Endothelial cell (in vitro differentiated cells): ENCODE measurements around the gene STARD4. TPM values are rescaled to one million over a fixed set of nuclear protein-coding genes. Genes with fewer than 3 reads are reported as not detected.

Experiments
- DNase-seq: peaks from one replicate; pipeline ENCODE4 v3.0.0; 2021; ENCODE audit warnings: low spot score
- H3K27ac Mint-ChIP-seq: one replicate; pipeline ENCODE4 v1.8.0; 2021; ENCODE audit warnings: mixed read lengths, inconsistent platforms; ENCODE audit not compliant: unreplicated experiment
- H3K27me3 Mint-ChIP-seq: one replicate; pipeline ENCODE4 v1.8.0; 2021; ENCODE audit warnings: mild to moderate bottlenecking, moderate library complexity, mixed read lengths, inconsistent platforms; ENCODE audit not compliant: unreplicated experiment
- H3K36me3 Mint-ChIP-seq: one replicate; pipeline ENCODE4 v1.8.0; 2021; ENCODE audit warnings: mild to moderate bottlenecking, low read depth, mixed read lengths, inconsistent platforms; ENCODE audit not compliant: unreplicated experiment
- H3K4me1 Mint-ChIP-seq: one replicate; pipeline ENCODE4 v1.8.0; 2021; ENCODE audit warnings: mild to moderate bottlenecking, mixed read lengths, inconsistent platforms; ENCODE audit not compliant: unreplicated experiment
- H3K4me3 Mint-ChIP-seq: one replicate; pipeline ENCODE4 v1.8.0; 2021; ENCODE audit warnings: mild to moderate bottlenecking, mixed read lengths, inconsistent platforms; ENCODE audit not compliant: unreplicated experiment
- H3K9me3 Mint-ChIP-seq: one replicate; pipeline ENCODE4 v1.8.0; 2021; ENCODE audit warnings: mixed read lengths, inconsistent platforms; ENCODE audit not compliant: unreplicated experiment
- CTCF ChIP-seq: fragments of 200-600 bp; sonication (generic); IDR thresholded peaks from one replicate; pipeline ENCODE4 v1.5.0; 2021; ENCODE audit warnings: antibody characterized with exemption; ENCODE audit not compliant: unreplicated experiment
- total RNA-seq: library from RNA; stranded (reverse); fragmentation: NEBNext Ultra II Directional; extraction: Animal tissue kit (Norgen Biotek cat#: 25700); gene quantifications from one replicate; pipeline ENCODE4 v1.2.1, GENCODE V29; 2021; ENCODE audit not compliant: unreplicated experiment

Gene STARD4
- total RNA-seq, 1 donor from 2014 or later, result 39.5 TPM

GRCh38 chr5:111507276-111507675 is 5.1 kb downstream of the STARD4 start:
- DNase-seq, result no peak
- Mint-ChIP-seq H3K4me3 (no peak overlapping the region), H3K4me1 (peaks cover 21% of the 10 kb centered on the region), H3K36me3 (peaks cover 8% of the 10 kb centered on the region), H3K27ac (no peak overlapping the region), H3K9me3 (no peaks in the 10 kb centered on the region), H3K27me3 (no peaks in the 10 kb centered on the region)
- TF ChIP-seq CTCF, result no peak

GRCh38 chr5:111505096-111505495 is 7.2 kb downstream of the STARD4 start:
- no peaks in the 10 kb centered on the region for H3K9me3 Mint-ChIP-seq
- no peak for DNase-seq
- H3K27ac Mint-ChIP-seq, result no peak overlapping the region
- H3K27me3 Mint-ChIP-seq, result no peaks in the 10 kb centered on the region
- no peak overlapping the region for H3K4me3 Mint-ChIP-seq
- peaks cover 12% of the 10 kb centered on the region for H3K4me1 Mint-ChIP-seq
- no peak for TF ChIP-seq CTCF
- H3K36me3 Mint-ChIP-seq, result peaks cover 12% of the 10 kb centered on the region

- no peak for TF ChIP-seq CTCF
- no peak for DNase-seq
- no peaks in the 10 kb centered on the region for H3K27me3 Mint-ChIP-seq
- no peak overlapping the region for H3K27ac Mint-ChIP-seq
- H3K9me3 Mint-ChIP-seq, result no peaks in the 10 kb centered on the region
- H3K4me3 Mint-ChIP-seq, result no peak overlapping the region
- H3K36me3 Mint-ChIP-seq, result peaks cover 16% of the 10 kb centered on the region
- peaks cover 2% of the 10 kb centered on the region for H3K4me1 Mint-ChIP-seq
These were observed 9.4 kb downstream of the STARD4 start for GRCh38 chr5:111502956-111503355.

GRCh38 chr5:111498346-111498745 is 14.0 kb downstream of the STARD4 start:
- H3K27me3 Mint-ChIP-seq, result no peaks in the 10 kb centered on the region
- no peak for TF ChIP-seq CTCF
- H3K4me1 Mint-ChIP-seq, result no peaks in the 10 kb centered on the region
- no peak for DNase-seq
- H3K27ac Mint-ChIP-seq, result peak overlapping the region; percentile 7
- H3K9me3 Mint-ChIP-seq, result no peaks in the 10 kb centered on the region
- H3K4me3 Mint-ChIP-seq, result no peak overlapping the region
- peaks cover 8% of the 10 kb centered on the region for H3K36me3 Mint-ChIP-seq

GRCh38 chr5:111495159-111495558 is 17.2 kb downstream of the STARD4 start:
- DNase-seq, result no peak
- TF ChIP-seq CTCF, result no peak
- Mint-ChIP-seq H3K9me3 (no peaks in the 10 kb centered on the region), H3K27ac (no peak overlapping the region), H3K4me1 (no peaks in the 10 kb centered on the region), H3K36me3 (peaks cover 8% of the 10 kb centered on the region), H3K4me3 (no peak overlapping the region), H3K27me3 (peaks cover 3% of the 10 kb centered on the region)
